HG03354 (cell line): Measurements from ENCODE around the gene CIAO3.

ENCODE experiments used
- ATAC-seq: cut with Tn5 transposase; IDR thresholded peaks from one replicate; pipeline ENCODE4 v1.9.1; 2021; ENCODE audit warnings: mild to moderate bottlenecking; ENCODE audit not compliant: unreplicated experiment, poor library complexity, severe bottlenecking

CIAO3 gene

GRCh38 chr16:726188-726437 is 14.7 kb downstream of the CIAO3 start:
- no peak for ATAC-seq

- ATAC-seq: no peak
These were observed 15.2 kb downstream of the CIAO3 start for GRCh38 chr16:725463-726187.

GRCh38 chr16:725041-725376 is 15.8 kb downstream of the CIAO3 start:
- ATAC-seq: no peak

GRCh38 chr16:724188-725040 is 16.4 kb downstream of the CIAO3 start:
- ATAC-seq: no peak

- ATAC-seq: no peak
These were observed 17.1 kb downstream of the CIAO3 start for GRCh38 chr16:723695-724094.

- no peak for ATAC-seq
These were observed 17.8 kb downstream of the CIAO3 start for GRCh38 chr16:722835-723633.

GRCh38 chr16:721765-722540 is 18.8 kb downstream of the CIAO3 start:
- ATAC-seq: no peak

GRCh38 chr16:720990-721764 is 19.6 kb downstream of the CIAO3 start, which contains the start of gene ANTKMT:
Gene ANTKMT (plus strand): TSS chr16:721146. CDS start chr16:721275, 129 bp downstream.
- peak; percentile 73 for ATAC-seq

GRCh38 chr16:720447-720989 is 20.3 kb downstream of the CIAO3 start:
- no peak for ATAC-seq

GRCh38 chr16:719815-720446 is 20.9 kb downstream of the CIAO3 start:
- no peak for ATAC-seq

- no peak for ATAC-seq
These were observed 21.9 kb downstream of the CIAO3 start for GRCh38 chr16:718922-719321.

- no peak for ATAC-seq
These were observed 22.4 kb downstream of the CIAO3 start for GRCh38 chr16:718389-718788.

GRCh38 chr16:717450-718245 is 23.1 kb downstream of the CIAO3 start:
- ATAC-seq: no peak

- no peak for ATAC-seq
These were observed 23.9 kb downstream of the CIAO3 start for GRCh38 chr16:716768-717325.

- ATAC-seq: no peak
These were observed 24.6 kb downstream of the CIAO3 start for GRCh38 chr16:716200-716568.

- ATAC-seq: peak; percentile 9
These were observed 25.2 kb downstream of the CIAO3 start for GRCh38 chr16:715477-716199.
